Osteocyte (in vitro differentiated cells): ENCODE measurements around the gene MTHFD1L. TPM values are rescaled to one million over a fixed set of nuclear protein-coding genes. Genes with fewer than 3 reads are reported as not detected.
"Not testable (repeated sequence)": the region's sequence is repeated elsewhere in the genome, so short reads cannot be mapped to it uniquely, and the experiment has no call there.

ENCODE experiments used
- DNase-seq: peaks from one replicate; pipeline ENCODE4 v3.0.0; 2021; ENCODE audit warnings: mixed read lengths; ENCODE audit not compliant: unreplicated experiment; ENCODE audit errors: extremely low spot score
- H3K27ac Mint-ChIP-seq: one replicate; pipeline ENCODE4 v1.8.0; 2021; ENCODE audit warnings: mild to moderate bottlenecking, mixed read lengths; ENCODE audit not compliant: unreplicated experiment
- H3K27me3 Mint-ChIP-seq: one replicate; pipeline ENCODE4 v1.8.0; 2021; ENCODE audit warnings: mixed read lengths; ENCODE audit not compliant: unreplicated experiment
- H3K36me3 Mint-ChIP-seq: one replicate; pipeline ENCODE4 v1.8.0; 2021; ENCODE audit warnings: mixed read lengths; ENCODE audit not compliant: unreplicated experiment
- H3K4me1 Mint-ChIP-seq: one replicate; pipeline ENCODE4 v1.8.0; 2021; ENCODE audit warnings: mixed read lengths; ENCODE audit not compliant: unreplicated experiment
- H3K4me3 Mint-ChIP-seq: one replicate; pipeline ENCODE4 v1.8.0; 2021; ENCODE audit warnings: mild to moderate bottlenecking, moderate library complexity, mixed read lengths; ENCODE audit not compliant: unreplicated experiment
- H3K9me3 Mint-ChIP-seq: one replicate; pipeline ENCODE4 v1.8.0; 2021; ENCODE audit warnings: mixed read lengths; ENCODE audit not compliant: unreplicated experiment
- total RNA-seq: library from RNA; stranded (reverse); gene quantifications from 2 replicates; pipeline ENCODE4 v1.2.1, GENCODE V29; 2021
- TF ChIP-seq, protein P1 (sequence below): fragments of 200-600 bp; sonication (generic); IDR thresholded peaks from 2 replicates; pipeline ENCODE4 v1.5.0; 2021; ENCODE audit warnings: antibody characterized with exemption, mild to moderate bottlenecking, moderate library complexity

Gene MTHFD1L
- total RNA-seq, 1 donor from 2014 or later = 63.2 TPM

DNA sequence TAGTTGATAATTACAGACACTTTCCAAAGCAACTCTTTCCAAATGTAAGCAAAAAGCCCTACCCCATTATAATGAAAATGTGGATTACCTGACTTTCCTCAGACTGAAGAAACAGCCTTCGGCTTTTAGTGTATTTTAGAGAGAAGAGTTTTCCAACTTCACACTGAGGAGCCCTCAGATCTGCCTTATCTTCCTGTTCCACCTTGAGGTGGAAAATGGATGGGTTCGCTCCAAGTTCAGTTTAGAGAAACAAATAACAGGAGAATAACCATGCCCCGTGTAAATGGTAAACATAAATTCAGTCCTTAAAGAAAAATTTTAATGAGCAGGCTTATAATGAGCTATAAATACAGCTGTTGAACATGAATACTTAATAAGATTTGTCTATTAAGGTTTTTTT lies 21.1 kb upstream of the MTHFD1L start:
- DNase-seq = no peak
- H3K27me3 Mint-ChIP-seq = no peaks in the 10 kb centered on the region
- H3K36me3 Mint-ChIP-seq = peaks cover 7% of the 10 kb centered on the region
- H3K9me3 Mint-ChIP-seq = no peaks in the 10 kb centered on the region
- H3K27ac Mint-ChIP-seq = no peak overlapping the region
- TF ChIP-seq, protein P1, sequence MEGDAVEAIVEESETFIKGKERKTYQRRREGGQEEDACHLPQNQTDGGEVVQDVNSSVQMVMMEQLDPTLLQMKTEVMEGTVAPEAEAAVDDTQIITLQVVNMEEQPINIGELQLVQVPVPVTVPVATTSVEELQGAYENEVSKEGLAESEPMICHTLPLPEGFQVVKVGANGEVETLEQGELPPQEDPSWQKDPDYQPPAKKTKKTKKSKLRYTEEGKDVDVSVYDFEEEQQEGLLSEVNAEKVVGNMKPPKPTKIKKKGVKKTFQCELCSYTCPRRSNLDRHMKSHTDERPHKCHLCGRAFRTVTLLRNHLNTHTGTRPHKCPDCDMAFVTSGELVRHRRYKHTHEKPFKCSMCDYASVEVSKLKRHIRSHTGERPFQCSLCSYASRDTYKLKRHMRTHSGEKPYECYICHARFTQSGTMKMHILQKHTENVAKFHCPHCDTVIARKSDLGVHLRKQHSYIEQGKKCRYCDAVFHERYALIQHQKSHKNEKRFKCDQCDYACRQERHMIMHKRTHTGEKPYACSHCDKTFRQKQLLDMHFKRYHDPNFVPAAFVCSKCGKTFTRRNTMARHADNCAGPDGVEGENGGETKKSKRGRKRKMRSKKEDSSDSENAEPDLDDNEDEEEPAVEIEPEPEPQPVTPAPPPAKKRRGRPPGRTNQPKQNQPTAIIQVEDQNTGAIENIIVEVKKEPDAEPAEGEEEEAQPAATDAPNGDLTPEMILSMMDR = no peak
- peaks cover 14% of the 10 kb centered on the region for H3K4me1 Mint-ChIP-seq
- H3K4me3 Mint-ChIP-seq = no peak overlapping the region

DNA sequence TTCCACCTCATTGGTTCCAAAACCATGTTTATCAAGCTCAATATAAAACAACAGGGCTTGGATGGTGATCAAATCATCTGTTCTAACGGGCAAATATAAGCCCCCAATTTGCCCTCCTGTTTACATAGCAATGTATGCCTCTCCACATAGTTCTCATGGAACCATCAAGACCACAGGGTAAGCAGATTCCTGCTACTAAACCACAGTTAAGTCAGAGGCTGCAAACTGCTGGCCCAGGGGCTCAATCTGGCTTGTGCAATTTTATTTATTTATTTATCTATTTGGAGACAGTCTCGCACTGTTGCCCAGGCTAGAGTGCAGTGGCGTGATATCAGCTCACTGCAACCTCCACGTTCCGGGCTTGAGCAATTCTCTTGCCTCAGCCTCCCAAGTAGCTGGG lies 18.9 kb upstream of the MTHFD1L start:
- Mint-ChIP-seq H3K4me1 (peaks cover 10% of the 10 kb centered on the region), H3K27ac (no peak overlapping the region), H3K9me3 (no peaks in the 10 kb centered on the region), H3K4me3 (no peak overlapping the region), H3K27me3 (no peaks in the 10 kb centered on the region), H3K36me3 (peaks cover 2% of the 10 kb centered on the region)
- DNase-seq = no peak
- TF ChIP-seq, protein P1 = no peak

DNA sequence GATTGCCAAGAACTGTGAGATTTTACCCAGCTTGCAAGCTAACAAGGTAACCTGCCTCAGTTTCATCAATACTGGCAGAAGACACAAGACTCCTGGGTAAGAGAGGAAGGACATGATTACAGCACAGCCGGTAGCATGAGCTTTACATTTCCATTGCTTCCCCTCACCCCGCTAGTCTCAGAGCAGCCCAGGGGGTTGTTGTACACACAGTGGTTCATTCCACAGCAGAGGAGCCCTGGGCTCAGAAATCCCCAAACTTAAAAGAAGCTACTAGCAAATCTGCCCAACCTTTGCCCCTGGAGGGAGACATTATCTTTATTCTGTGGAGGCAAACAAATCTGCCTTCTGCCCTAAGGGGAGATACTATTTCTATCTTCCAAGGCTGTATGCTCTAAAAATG lies 17.1 kb upstream of the MTHFD1L start:
- Mint-ChIP-seq H3K36me3 (peaks cover 2% of the 10 kb centered on the region), H3K27me3 (no peaks in the 10 kb centered on the region), H3K4me1 (peaks cover 7% of the 10 kb centered on the region), H3K4me3 (no peak overlapping the region), H3K27ac (no peak overlapping the region), H3K9me3 (no peaks in the 10 kb centered on the region)
- TF ChIP-seq, protein P1 = no peak
- no peak for DNase-seq

DNA sequence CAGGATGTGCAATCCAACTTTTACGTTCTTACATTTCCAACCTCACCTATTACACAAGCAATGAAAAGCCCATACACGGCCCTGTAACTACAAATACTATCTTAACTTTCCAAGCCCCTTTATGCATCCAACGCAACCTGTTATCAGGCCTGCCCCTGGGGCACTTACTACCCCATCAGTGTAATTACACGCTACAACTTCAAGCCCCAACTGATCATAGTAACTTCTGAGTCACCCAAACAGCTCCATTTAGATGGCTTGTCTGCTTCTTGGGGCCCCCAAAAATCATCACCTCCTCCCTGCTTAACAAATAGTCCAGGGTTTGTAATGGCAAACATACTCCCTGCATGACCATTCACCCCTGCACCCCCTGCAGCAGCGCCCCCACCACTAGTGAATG lies 11.1 kb upstream of the MTHFD1L start:
- not testable (repeated sequence) for H3K9me3 Mint-ChIP-seq, H3K36me3 Mint-ChIP-seq, H3K27ac Mint-ChIP-seq, H3K27me3 Mint-ChIP-seq, H3K4me3 Mint-ChIP-seq, DNase-seq
- peaks cover 46% of the 10 kb centered on the region for H3K4me1 Mint-ChIP-seq

DNA sequence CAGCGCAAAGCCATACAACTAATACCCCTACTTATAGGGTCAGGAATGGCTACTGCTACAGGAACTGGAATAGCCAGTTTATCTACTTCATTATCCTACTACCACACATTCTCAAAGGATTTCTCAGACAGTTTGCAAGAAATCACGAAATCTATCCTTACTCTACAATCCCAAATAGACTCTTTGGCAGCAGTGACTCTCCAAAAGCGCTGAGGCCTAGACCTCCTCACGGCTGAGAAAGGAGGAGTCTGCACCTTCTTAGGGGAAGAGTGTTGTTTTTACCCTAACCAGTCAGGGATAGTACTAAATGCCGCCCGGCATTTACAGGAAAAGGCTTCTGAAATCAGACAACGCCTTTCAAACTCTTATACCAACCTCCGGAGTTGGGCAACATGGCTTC lies 10.3 kb upstream of the MTHFD1L start:
- not testable (repeated sequence) for H3K4me3 Mint-ChIP-seq, H3K9me3 Mint-ChIP-seq, H3K36me3 Mint-ChIP-seq, DNase-seq, H3K27me3 Mint-ChIP-seq
- H3K27ac Mint-ChIP-seq = peak overlapping the region; percentile 96
- peaks cover 46% of the 10 kb centered on the region for H3K4me1 Mint-ChIP-seq

DNA sequence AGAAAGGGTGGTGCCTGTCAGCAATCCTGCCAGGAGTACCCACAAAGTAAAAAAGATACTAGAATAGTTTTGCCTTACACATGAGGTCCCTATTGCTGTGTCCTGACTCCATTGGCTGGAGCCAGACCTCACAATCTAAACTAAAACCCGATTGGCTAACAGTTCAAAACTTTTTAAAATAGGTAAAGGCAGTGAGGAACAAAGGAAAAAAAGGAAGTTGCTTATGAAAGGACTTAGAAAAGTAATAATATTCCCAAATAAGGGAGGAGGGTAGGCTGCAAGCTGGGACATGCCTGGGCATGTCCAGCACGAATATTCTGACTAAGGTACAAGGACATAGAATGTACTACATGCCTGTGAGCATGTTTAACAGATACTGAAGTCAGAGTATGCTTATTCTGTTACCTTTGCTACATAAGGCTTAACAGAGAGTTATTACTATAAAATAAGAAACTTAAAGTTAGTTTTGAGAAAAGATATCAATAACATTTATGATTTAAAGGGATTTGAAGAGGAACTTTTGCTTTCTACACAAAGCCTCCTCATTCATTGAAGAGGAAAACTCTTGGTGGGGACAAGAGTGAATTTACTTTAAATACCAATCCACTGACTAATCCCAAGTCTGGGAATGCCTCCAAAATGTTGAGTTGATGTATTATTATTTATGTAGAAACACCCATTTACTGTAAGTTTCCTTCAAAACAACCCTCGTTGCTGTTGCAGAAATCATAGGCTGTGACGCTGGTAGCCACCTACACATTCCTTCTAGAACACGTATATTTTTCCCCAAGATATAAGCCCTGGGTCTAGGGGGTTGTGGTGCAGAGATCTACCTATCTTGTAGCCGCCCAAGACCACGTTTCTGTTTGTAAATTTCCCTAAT lies 8.2 kb upstream of the MTHFD1L start:
- peaks cover 46% of the 10 kb centered on the region for H3K4me1 Mint-ChIP-seq
- H3K27ac Mint-ChIP-seq = peak overlapping the region; percentile 96
- H3K4me3 Mint-ChIP-seq = peak overlapping the region; percentile 30
- DNase-seq = no peak
- TF ChIP-seq, protein P1 = no peak
- H3K9me3 Mint-ChIP-seq = no peaks in the 10 kb centered on the region
- H3K36me3 Mint-ChIP-seq = no peaks in the 10 kb centered on the region
- H3K27me3 Mint-ChIP-seq = no peaks in the 10 kb centered on the region
